NCI-H2196 (cell line): ENCODE results near the gene OSBPL9.
"Not testable (repeated sequence)": the region's sequence is repeated elsewhere in the genome, so short reads cannot be mapped to it uniquely, and the experiment has no call there.

Experiments used
- DNase-seq: peaks from one replicate; lab custom pipeline; 2025; ENCODE audit not compliant: unreplicated experiment; lab: John Stamatoyannopoulos, UW

OSBPL9 gene

DNA sequence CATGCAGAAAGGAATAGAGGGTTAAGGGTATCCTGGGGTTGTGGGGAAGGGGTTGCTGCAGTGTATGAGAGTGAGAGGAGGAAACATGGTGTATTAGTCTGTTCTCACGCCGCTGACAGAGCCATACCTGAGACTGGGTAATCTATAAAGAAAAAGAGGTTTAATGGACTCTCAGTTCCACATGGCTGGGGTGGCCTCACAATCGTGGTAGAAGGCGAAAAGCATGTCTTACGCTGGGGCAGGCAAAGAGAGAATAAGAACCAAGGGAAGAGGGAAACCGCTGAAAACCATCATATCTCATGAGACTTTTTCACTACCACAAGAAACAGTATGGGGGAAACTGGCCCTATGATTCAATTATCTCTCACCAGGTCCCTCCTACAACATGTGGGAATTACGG, 17.7 kb downstream of the OSBPL9 start:
- DNase-seq: no peak

DNA sequence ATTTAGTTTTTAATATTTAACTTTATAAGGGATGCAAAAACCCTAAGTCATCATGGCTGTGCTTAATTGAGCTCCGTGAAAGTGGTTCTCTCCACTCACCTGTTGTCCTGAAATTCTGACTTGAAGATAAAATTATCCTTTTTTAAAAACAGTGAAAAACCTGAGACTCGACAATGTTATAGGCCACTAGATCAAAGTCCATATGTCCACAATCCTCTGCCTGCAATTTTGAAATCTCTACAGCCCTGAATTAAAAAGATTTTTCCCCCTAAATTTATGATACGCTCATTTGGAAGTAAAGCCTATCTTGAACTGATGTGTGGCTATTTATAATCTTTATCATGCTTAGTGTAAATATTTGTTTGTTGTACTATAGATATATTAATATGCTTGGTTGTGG, 18.7 kb downstream of the OSBPL9 start:
- no peak for DNase-seq

DNA sequence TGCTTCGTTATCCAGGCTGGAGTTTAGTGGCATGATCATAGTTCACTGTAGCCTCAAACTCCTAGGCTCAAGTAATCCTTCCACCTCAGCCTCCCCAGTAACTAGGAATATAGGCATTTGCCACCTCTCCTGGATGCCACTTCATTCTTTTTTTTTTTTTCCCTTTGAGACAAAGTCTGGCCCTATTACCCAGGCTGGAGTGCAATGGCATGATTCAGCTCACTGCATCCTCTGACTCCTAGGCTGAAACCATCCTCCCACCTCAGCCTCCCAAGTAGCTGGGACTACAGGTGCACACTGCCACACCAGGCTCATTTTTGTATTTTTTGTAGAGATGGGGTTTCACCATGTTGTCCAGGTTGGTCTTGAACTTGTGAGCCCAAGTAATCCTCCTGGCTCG, 19.3 kb downstream of the OSBPL9 start:
- DNase-seq: no peak

DNA sequence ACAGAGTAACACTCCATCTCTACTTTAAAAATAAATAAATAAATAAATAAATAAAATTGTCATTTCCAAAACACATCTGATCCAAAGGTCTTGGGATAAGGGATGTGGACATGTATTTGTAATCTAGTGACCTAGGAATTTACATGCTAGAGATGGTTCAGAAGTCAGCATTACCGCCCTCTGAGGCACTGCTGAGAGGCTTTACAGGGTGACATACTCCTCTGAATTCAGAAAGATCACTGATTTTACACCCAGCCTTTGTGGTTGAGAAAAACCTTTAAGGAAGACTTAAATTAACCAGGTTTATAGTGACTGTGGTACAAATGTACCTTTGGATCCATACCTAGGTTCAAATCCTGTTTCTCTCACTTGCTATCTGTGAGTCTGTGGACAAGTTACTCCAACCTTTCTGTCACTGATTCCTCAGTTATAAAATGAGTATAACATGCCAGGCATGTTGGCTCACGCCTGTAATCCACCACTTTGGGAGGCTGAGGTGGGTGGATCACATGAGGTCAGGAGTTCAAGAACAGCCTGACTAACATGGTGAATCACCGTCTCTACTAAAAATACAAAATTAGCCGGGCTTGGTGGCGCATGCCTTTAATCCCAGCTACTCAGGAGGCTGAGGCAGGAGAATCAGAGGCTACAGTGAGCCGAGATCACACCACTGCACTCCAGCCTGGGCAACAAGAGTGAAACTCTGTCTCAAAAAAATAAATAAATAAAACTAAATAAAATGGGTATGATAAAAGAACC, 20.1 kb downstream of the OSBPL9 start:
- no peak for DNase-seq

DNA sequence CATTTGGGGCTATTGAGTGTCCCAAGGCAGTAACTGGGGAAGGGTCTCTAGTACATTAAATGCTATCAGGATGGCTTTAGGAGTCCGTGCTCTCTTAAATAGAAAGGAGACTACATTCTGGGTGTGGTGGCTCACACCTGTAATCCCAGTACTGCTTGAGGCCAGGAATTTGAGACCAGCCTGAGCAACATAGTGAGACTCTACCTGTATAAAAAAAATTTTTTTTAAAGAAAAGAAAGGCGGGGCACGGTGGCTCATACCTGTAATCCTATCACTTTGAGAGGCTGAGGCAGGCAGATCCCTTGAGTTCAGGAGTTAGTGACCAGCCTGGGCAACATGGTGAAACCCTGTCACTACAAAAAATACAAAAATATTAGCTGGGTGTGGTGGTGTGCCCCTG, 21.5 kb downstream of the OSBPL9 start:
- no peak for DNase-seq

DNA sequence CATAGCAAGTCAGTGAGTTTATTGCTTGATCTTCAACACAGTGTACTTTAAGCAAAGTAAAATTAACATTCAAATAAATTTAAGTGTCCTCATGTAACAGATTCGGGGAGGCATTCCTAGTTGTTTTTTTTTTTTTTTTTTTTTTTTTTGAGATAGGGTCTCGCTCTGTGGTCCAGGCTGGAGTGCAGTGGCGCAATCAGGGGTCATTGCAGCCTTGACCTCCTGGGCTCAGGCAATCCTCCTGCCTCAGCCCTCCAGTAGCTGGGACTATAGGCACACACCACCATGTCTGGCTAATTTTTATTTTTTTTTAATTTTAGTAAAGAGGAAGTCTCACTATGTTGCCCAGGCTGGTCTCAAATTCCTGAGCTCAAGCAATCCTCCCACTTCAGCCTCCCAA, 22.8 kb downstream of the OSBPL9 start:
- no peak for DNase-seq

DNA sequence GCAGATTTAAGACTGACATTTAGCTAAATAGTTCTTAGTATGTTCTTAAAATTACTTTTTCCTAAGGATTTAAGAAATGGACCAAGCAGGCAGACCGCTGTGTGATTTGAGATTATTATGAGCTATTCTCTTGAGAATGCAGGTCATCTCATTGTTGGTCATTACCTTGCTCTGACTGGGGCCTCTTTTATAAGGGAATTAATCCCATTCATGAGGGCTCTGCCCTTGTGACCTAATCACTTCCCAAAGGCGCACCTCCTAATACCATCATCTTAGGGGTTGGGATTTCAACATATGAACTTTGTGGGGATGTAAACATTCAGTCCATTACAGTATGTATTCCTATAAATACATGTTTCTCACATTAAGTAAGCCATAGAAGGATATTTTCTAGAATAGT, 24.2 kb downstream of the OSBPL9 start:
- no peak for DNase-seq

DNA sequence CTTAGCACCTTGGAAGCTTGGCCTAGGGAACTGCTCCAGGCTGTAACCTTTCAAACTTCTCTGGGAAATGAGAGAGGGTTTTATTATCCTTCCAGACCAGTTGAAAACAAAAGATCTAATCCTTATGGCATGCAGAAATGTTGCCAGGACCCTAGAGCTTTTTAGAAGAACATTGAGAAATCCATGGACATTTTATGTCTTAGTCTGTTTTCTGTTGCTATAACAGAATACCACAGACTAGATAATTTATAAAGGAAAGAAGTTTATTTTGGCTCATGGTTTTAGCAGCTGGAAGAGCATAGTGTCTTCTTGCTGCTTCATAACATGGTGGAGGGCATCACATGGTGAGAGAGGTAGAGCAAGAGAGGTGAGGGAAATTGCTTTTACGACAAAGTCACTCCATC, 25.8 kb downstream of the OSBPL9 start:
- DNase-seq: no peak

DNA sequence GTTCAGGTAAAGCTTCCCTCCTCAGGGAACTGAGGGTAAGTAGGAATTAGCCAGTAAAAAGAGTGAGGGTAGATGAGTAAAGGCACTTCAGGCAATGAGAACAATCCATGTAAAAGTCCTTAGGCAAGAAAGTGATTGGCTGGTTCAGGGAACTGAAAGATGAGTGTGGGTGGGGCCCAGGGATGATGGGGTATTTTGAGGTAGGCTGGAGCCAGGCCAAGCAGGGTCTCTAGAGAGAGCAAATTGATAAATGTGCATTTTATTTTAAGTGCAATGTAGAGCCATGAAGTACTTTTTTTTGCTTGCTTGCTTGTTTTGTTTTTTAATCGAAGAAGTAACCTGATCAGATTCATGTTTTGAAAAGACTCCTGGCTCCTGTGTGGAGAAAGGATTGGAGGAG, 26.5 kb downstream of the OSBPL9 start:
- DNase-seq: no peak

DNA sequence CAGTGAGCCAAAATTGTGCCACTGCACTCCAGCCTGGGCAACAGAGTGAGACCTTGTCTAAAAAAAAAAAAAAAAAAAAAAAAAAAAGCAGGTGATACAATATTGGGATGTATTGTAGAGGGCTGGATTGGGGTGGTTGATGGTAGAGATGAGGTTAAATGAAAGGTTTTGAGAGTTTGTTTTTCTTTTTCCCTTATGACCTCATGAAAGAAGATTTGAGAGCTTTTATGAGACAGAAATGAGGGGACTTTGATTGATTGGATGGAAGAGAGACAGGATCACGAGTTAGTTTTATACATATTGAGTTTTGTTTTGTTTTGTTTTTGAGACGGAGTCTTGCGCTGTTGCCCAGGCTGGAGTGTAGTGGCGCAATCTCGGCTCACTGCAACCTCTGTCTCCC, 27.1 kb downstream of the OSBPL9 start:
- DNase-seq: no peak

DNA sequence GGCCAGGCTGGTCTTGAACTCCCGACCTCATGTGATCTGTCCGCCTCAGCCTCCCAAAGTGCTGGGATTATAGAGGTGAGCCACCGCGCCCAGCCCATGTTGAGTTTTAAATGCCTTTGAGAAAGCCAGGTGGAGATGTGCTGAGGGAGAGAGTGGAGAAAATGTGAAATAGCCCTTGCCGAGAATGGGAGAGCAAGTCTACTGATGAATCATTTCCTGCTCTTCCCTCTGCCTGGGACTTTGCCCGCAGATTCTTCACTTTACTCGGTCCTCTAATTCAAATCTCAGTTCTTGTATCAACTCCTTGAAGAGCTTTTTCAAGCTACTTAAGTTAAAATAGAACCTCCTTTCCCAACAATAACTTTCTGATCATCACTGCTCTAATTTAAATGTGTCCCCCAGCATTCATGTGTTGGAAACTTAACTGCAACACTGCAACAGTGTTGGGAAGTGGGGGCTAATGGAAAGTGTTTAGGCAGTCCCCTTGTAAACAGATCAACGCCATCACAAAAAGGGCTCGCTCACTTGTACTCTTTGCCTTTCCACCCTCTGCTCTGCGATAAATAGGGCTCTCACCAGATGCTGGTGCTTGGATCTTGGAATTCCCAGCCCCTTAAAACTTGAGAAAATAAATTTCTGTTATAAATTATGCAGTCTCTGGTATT, 27.8 kb downstream of the OSBPL9 start:
- no peak for DNase-seq

DNA sequence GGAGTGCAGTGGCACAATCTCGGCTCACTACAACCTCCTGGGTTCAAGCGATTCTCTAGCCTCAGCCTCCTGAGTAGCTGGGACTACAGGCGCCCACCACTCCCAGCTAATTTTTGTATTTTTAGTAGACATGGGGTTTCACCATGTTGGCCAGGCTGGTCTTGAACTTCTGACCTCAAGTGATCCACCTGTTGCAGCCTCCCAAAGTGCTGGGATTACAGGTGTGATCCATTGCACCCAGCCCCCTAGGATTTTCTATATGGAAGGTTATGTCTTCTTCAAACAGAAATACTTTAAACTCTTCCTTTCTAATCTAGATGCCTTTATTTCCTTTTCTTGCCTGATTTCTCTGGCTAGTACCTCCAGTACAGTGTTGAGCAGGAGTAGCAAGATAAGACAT, 29.7 kb downstream of the OSBPL9 start:
- not testable (repeated sequence) for DNase-seq

DNA sequence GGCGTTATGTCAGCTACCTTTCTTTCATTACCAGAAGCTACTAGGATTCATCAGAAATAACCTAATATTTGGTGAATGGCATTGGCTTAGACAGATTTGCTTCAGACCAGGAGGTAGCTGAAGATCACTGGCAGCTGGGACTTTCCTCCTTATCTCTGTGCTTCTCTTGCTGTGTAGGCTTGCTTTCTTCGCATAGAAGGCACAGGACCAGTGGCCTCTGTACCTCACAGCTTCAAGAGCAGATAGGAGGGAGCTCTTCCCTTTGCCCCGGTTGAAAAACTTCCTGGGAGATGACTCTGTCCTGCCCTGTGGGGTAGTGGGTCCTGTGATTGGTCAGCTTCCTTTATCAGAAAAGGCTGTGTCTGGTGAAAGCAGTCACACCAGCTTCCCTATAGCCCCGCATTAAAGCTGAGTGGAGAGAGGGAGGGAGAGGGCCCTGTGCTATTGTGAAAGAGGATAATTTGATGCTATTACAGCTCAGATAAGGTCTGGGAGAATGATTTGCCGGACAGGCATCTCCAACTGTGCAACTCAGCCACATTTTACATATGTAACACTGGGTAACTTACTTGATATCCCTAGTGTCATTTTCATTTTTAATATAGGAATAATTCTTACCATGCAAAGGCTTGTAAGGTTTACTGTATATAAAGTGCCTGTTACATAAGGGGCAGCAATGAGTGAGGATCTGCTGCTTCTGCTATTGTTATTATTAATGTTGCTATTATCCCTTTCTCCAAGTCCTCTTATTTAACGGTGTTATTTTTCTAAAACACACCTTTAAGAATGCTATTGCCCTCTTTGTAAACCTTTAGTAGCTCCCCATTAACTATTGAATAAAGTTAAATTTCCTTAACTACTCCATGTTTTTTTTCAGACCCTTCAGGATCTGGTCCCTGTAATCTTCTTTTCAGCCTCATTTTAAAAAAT, 31.6 kb downstream of the OSBPL9 start:
- DNase-seq: peak; percentile 41

DNA sequence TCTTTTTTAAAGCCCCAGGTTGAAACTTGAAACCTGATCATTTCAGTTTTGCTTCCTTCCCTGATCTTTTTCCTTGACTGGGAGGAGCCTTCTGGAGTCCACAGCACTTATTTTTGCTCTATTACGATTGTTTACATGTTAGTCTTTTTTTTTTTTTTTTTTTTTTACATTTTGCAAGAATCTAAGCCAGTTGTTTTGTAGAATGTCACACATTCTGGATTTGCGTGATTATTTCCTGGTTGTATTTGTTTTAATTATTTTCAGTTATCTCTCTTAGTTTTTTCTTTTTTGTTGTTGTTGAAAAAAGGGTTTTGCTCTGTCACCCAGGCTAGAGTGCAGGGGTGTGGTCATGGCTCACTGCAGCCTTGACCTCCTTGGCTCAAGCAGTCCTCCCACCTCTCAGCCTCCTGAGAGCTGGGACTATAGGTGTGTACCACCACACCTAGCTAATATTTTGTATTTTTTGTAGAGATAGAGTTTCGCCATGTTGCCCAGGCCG, 32.8 kb downstream of the OSBPL9 start:
- DNase-seq: no peak

DNA sequence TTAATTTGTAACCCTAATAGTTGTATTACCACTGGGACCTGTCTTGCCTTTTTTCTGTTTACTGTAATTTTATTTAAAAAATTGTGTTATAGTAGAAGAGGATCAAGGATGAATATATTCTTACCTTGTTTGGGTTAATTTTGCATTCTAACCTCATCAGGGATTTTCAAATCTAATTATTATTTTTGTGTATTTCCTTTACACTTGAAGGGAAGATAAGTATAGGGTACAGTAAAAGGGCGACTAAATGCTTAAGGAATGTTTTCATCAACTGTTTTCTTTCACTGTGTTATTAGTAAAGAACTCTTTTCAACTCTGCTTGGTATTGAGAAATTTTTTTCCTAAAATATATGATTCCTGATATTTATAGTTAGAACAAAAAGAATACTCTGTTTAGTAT, 33.3 kb downstream of the OSBPL9 start:
- no peak for DNase-seq

DNA sequence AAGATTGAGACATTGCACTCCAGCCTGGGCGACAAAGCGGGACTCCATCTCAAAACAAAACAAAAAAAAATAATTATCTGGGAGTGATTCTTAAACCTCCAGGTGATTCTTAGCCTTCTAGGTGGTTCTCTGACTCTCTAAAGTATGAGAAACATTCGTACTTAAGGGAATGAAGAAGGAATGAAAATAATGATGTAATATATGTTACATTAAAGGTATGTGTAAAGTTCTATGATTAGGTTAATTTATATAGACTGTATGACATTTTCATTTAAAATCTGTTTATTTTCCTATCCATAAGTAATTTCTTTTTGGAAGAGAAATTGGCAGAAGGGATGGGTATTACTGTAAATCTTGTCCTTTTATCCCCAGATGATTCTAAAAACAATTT, 34.7 kb downstream of the OSBPL9 start:
- no peak for DNase-seq

DNA sequence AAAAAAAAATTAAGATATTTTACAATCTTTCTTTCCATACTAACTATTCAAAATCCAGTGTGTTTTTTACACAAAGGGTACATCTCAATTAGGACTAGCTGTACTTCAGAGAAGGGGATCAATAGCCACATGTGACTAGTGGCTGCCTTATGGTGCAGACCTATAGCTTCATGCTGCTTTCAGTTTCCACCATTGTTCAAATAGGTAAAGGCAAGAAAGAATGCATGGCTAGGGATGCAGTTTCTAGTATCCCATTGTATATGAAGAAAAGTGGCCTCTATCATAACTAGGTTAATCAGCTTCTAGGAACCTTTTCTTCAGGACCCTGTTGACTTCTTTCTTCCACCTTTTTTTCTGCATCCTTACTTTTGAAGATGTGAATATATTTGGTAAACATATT, 35.7 kb downstream of the OSBPL9 start:
- DNase-seq: no peak

DNA sequence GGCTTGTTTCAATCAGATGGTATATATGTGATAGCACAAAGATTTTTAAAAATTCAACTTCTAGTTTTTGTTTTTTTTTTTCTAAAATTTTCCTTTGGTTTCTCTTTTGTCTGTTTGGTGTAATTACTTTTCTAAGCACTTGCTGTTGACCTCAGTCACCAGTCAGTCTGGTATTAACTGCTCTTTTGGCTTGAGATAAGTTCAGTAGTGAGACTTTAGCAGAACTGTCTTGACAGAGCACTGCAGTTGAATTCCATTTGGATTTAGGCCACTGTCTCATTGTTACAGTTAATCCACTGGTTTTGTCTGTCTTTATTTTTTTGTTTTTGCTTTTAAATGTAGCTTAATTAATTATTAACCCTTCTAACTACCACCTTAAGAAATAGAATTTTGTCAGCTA, 36.2 kb downstream of the OSBPL9 start:
- no peak for DNase-seq

DNA sequence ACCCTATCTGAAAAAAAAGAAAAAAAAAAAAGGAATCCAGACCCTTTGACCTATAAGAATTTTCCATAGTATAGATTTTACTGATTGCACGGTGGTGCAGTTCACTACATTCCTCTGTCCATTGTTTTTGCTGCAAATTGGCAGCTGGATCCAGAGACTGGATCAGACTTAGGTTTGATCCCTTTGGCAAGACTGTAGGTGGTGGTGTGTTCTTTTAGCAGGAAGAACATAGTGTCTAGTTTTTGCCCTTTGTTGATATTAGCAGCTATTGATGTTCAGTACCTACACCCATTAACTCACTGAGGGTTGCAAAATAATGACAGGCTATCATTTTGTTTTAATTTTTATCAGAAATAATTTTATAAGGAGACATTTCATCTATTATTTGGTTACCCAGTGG, 37.1 kb downstream of the OSBPL9 start:
- DNase-seq: no peak

DNA sequence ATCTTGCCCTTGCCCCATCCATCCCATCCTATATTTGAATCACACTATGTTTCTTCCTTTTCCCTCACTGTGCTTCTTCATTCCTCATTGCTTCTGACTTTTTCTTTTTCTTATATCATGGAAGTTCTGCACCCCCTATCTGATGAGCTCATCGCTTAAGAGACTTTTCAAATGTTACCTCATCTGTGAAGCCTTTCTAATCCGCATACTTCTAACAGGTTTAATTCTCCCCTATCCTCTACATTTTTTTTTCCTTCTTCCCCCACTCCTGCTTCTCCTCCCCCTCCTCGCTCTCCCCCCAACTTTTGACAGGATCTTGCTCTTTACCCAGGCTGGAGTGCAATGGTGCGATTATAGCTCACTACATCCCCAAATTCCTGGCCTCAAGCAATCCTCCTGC, 39.5 kb downstream of the OSBPL9 start:
- no peak for DNase-seq

DNA sequence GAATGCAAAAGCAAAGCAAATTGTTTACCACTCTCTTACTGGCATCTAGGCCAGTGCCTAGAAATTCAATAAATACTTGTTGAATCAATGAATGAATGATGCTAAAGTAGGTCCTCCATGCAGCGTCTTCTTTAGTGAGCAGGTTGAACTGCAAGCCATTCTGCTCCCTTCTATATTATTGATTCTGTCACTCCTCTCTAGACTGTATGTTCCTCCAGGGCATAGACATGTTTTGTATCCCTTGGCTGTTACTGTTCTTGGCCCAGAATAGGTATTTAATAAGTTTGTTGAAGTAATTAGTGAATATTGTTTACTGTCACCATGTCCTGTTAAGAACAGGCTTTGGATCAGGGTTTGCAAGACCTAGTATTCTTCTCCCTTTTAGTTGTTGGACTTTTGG, 43.7 kb downstream of the OSBPL9 start:
- DNase-seq: no peak

DNA sequence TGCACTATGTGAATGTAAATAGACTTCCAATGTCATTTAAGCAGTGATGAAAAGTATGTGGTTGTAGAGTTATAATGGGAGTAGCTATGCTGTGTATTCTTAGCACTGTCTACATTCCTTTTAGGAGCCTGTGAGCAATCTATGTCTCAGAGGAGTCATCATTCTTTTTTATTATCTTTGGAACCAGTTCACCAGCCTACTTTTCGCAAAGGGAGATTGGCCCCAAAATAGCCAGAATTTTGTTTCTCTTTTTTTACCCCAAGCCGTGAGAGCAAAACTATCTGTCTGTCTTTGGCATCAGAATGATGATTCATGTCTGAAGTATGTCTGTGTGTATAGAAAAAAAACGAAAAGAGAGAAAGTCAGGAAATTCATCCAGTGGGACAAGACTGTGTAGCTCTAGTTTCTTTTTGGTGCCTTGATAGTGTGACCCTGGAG, 44.2 kb downstream of the OSBPL9 start:
- DNase-seq: no peak
